HepG2 (cell line): ENCODE data around the gene TMEM41B. TPM values are rescaled to one million over a fixed set of nuclear protein-coding genes. Genes with fewer than 3 reads are reported as not detected.

Experiments used
- CBX2 ChIP-seq, 2 experiments: fragments of 200-600 bp in 1 of 2; sonication (generic); formaldehyde crosslinking in 1 of 2; IDR thresholded peaks; 2 replicates each; pipeline versions ENCODE4 v1.7.0 to v1.8.1; 2018 to 2022; ENCODE audit warnings: low read depth in 2 of 2, low read length in 1 of 2, mild to moderate bottlenecking in 1 of 2, missing genetic modification reagents in 1 of 2
- ELF4 ChIP-seq: sonication (generic); formaldehyde crosslinking; IDR thresholded peaks from 2 replicates; pipeline ENCODE4 v1.5.0; 2020; ENCODE audit warnings: missing genetic modification reagents, mild to moderate bottlenecking, moderate library complexity, borderline replicate concordance
- GPN1 ChIP-seq: sonication (generic); formaldehyde crosslinking; IDR thresholded peaks from 2 replicates; pipeline ENCODE4 v1.5.1; 2020; ENCODE audit warnings: missing genetic modification reagents, borderline replicate concordance
- MEF2D ChIP-seq: sonication (generic); formaldehyde crosslinking; IDR thresholded peaks from 2 replicates; pipeline ENCODE4 v1.5.1; 2020; ENCODE audit warnings: mild to moderate bottlenecking, missing genetic modification reagents
- MTA1 ChIP-seq: sonication (generic); formaldehyde crosslinking; IDR thresholded peaks from 2 replicates; pipeline ENCODE4 v1.4.0; 2020; ENCODE audit warnings: missing genetic modification reagents, mild to moderate bottlenecking, borderline replicate concordance
- SMARCE1 ChIP-seq: fragments of 450-650 bp; IDR thresholded peaks from 2 replicates; pipeline ENCODE4 v1.6.1; 2017; ENCODE audit warnings: borderline replicate concordance
- TSC22D2 ChIP-seq: sonication (generic); formaldehyde crosslinking; IDR thresholded peaks from 2 replicates; pipeline ENCODE4 v1.5.1; 2020; ENCODE audit warnings: missing genetic modification reagents, mild to moderate bottlenecking, borderline replicate concordance
- ZBTB38 ChIP-seq: sonication (generic); formaldehyde crosslinking; IDR thresholded peaks from 2 replicates; pipeline ENCODE4 v1.5.1; 2020; ENCODE audit warnings: mild to moderate bottlenecking, missing genetic modification reagents
- polyA plus RNA-seq, 8 experiments: library from polyadenylated mRNA; depleted of rRNA in 3 of 8; stranded (reverse) in 7 of 8; unstranded in 1 of 8; fragments of >200 nt; fragmentation: Illumina TruSeq in 4 of 8; extraction: Trizol in 4 of 8; gene quantifications; 2 replicates each; pipeline versions ENCODE4 v1.2.1 to v1.2.3, GENCODE V29; 2011 to 2016; ENCODE audit warnings: low read depth in 4 of 8, missing spikeins in 1 of 8, mixed read lengths in 1 of 8; ENCODE audit not compliant: insufficient read depth in 1 of 8
- total RNA-seq, 5 experiments: library from RNA; depleted of rRNA; stranded (reverse); fragments of >200 nt; fragmentation: Illumina TruSeq; extraction: Trizol; gene quantifications; 2 replicates each; pipeline ENCODE4 v1.2.3, GENCODE V29; 2016; ENCODE audit warnings: low read depth in 1 of 5
- TF ChIP-seq, protein P1 (sequence below): sonication (generic); formaldehyde crosslinking; IDR thresholded peaks from 2 replicates; pipeline ENCODE4 v1.5.0; 2020; ENCODE audit warnings: mild to moderate bottlenecking, missing genetic modification reagents, borderline replicate concordance
- TF ChIP-seq, protein P2 (sequence below): sonication (generic); formaldehyde crosslinking; IDR thresholded peaks from 2 replicates; pipeline ENCODE4 v1.4.0; 2020; ENCODE audit warnings: mild to moderate bottlenecking, missing genetic modification reagents
- TF ChIP-seq, protein P3 (sequence below): IDR thresholded peaks from 2 replicates; pipeline ENCODE4 v1.6.1; 2018; ENCODE audit warnings: missing genetic modification reagents
- TF ChIP-seq, protein P4 (sequence below): sonication (generic); formaldehyde crosslinking; IDR thresholded peaks from 2 replicates; pipeline ENCODE4 v1.9.0; 2022; ENCODE audit warnings: low read depth, missing genetic modification reagents
- TF ChIP-seq, protein P5 (sequence below): sonication (generic); formaldehyde crosslinking; IDR thresholded peaks from 2 replicates; pipeline ENCODE4 v1.5.0; 2020; ENCODE audit warnings: mild to moderate bottlenecking, missing genetic modification reagents, borderline replicate concordance
- TF ChIP-seq, protein P6 (sequence below): IDR thresholded peaks from 2 replicates; pipeline ENCODE4 v1.6.1; 2016; ENCODE audit warnings: low read depth

Gene TMEM41B
- total and polyA plus RNA-seq, 2 of the 13 experiments (the other 11 are each of a cell fraction or from before 2014, with no cell fraction given), result 36.8 to 48.1 TPM

DNA sequence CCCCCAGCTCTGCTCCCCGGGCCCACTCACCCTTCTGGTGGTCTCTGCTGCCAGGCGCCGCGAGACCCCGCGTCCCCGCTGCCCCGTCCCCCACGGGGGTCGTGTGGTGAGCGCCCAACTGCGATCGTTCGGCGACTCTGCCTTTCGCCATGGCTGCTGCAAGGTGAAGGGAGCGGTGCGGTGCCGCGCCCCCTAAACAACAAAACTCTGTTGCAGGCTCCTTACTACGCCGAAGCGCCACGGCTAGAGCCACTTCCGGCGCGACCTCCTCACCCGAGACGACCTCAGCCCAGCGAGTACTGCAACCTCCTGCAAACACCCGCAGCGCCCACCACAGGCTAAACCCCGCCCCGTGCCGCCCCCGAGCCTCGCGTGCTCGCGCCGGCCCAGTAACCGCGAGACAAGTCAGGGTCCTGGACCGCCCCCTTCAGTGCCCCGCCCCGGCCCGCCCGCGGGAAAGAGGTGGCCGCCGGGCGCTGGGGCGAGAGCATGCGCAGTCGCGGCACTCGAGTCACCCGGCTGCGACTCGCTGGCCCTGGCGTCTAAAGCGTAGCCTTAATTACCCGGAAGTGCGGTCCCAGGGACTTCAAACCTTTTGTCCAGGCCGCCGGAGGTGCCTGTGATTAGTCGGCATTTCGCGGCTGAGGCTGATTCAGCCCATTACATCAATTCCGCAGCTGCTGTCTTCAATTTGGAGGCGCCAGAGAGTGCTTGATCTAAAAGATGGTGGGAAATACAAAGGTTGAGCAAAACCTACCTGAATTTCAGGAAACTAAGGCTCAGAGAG lies at the start of gene TMEM41B (continued):
- TF ChIP-seq, protein P1, sequence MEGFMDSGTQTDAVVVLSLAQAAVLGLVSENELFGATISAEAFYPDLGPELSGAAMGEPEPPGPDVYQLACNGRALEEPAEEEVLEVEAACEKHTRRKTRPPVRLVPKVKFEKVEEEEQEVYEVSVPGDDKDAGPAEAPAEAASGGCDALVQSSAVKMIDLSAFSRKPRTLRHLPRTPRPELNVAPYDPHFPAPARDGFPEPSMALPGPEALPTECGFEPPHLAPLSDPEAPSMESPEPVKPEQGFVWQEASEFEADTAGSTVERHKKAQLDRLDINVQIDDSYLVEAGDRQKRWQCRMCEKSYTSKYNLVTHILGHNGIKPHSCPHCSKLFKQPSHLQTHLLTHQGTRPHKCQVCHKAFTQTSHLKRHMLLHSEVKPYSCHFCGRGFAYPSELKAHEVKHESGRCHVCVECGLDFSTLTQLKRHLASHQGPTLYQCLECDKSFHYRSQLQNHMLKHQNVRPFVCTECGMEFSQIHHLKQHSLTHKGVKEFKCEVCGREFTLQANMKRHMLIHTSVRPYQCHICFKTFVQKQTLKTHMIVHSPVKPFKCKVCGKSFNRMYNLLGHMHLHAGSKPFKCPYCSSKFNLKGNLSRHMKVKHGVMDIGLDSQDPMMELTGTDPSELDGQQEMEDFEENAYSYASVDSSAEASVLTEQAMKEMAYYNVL (CRISPR knock-in tag), result no peak; the same call in 1 of the 2 replicates
- TF ChIP-seq, protein P2, sequence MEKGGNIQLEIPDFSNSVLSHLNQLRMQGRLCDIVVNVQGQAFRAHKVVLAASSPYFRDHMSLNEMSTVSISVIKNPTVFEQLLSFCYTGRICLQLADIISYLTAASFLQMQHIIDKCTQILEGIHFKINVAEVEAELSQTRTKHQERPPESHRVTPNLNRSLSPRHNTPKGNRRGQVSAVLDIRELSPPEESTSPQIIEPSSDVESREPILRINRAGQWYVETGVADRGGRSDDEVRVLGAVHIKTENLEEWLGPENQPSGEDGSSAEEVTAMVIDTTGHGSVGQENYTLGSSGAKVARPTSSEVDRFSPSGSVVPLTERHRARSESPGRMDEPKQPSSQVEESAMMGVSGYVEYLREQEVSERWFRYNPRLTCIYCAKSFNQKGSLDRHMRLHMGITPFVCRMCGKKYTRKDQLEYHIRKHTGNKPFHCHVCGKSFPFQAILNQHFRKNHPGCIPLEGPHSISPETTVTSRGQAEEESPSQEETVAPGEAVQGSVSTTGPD (CRISPR knock-in tag), result no peak
- TF ChIP-seq, protein P3, sequence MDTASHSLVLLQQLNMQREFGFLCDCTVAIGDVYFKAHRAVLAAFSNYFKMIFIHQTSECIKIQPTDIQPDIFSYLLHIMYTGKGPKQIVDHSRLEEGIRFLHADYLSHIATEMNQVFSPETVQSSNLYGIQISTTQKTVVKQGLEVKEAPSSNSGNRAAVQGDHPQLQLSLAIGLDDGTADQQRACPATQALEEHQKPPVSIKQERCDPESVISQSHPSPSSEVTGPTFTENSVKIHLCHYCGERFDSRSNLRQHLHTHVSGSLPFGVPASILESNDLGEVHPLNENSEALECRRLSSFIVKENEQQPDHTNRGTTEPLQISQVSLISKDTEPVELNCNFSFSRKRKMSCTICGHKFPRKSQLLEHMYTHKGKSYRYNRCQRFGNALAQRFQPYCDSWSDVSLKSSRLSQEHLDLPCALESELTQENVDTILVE (CRISPR knock-in tag), result no peak
- TF ChIP-seq, protein P4, sequence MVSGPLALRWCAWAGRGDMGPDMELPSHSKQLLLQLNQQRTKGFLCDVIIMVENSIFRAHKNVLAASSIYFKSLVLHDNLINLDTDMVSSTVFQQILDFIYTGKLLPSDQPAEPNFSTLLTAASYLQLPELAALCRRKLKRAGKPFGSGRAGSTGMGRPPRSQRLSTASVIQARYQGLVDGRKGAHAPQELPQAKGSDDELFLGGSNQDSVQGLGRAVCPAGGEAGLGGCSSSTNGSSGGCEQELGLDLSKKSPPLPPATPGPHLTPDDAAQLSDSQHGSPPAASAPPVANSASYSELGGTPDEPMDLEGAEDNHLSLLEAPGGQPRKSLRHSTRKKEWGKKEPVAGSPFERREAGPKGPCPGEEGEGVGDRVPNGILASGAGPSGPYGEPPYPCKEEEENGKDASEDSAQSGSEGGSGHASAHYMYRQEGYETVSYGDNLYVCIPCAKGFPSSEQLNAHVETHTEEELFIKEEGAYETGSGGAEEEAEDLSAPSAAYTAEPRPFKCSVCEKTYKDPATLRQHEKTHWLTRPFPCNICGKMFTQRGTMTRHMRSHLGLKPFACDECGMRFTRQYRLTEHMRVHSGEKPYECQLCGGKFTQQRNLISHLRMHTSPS (CRISPR knock-in tag), result 0 out of 2 replicates have a peak, but pooled peaks have one; percentile 38
- TF ChIP-seq ZBTB38 (peak; percentile 59), GPN1 (CRISPR knock-in tag) (no peak), MTA1 (CRISPR knock-in tag) (peak; percentile 50; the same call in 1 of the 2 replicates), ELF4 (CRISPR knock-in tag) (peak; percentile 99), TSC22D2 (CRISPR knock-in tag) (no peak), SMARCE1 (no peak), MEF2D (CRISPR knock-in tag) (no peak), CBX2 (IDR thresholded peaks at IDR 0.05; ENCODE audit: low read depth, low read length) (0 out of 2 replicates have a peak, but pooled peaks have one; percentile 38), CBX2 (CRISPR knock-in tag; IDR thresholded peaks at IDR 0.05; ENCODE audit: low read depth) (no peak)
- TF ChIP-seq, protein P5, sequence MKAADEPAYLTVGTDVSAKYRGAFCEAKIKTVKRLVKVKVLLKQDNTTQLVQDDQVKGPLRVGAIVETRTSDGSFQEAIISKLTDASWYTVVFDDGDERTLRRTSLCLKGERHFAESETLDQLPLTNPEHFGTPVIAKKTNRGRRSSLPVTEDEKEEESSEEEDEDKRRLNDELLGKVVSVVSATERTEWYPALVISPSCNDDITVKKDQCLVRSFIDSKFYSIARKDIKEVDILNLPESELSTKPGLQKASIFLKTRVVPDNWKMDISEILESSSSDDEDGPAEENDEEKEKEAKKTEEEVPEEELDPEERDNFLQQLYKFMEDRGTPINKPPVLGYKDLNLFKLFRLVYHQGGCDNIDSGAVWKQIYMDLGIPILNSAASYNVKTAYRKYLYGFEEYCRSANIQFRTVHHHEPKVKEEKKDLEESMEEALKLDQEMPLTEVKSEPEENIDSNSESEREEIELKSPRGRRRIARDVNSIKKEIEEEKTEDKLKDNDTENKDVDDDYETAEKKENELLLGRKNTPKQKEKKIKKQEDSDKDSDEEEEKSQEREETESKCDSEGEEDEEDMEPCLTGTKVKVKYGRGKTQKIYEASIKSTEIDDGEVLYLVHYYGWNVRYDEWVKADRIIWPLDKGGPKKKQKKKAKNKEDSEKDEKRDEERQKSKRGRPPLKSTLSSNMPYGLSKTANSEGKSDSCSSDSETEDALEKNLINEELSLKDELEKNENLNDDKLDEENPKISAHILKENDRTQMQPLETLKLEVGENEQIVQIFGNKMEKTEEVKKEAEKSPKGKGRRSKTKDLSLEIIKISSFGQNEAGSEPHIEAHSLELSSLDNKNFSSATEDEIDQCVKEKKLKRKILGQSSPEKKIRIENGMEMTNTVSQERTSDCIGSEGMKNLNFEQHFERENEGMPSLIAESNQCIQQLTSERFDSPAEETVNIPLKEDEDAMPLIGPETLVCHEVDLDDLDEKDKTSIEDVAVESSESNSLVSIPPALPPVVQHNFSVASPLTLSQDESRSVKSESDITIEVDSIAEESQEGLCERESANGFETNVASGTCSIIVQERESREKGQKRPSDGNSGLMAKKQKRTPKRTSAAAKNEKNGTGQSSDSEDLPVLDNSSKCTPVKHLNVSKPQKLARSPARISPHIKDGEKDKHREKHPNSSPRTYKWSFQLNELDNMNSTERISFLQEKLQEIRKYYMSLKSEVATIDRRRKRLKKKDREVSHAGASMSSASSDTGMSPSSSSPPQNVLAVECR (CRISPR knock-in tag), result peak; percentile 93
- TF ChIP-seq, protein P6, sequence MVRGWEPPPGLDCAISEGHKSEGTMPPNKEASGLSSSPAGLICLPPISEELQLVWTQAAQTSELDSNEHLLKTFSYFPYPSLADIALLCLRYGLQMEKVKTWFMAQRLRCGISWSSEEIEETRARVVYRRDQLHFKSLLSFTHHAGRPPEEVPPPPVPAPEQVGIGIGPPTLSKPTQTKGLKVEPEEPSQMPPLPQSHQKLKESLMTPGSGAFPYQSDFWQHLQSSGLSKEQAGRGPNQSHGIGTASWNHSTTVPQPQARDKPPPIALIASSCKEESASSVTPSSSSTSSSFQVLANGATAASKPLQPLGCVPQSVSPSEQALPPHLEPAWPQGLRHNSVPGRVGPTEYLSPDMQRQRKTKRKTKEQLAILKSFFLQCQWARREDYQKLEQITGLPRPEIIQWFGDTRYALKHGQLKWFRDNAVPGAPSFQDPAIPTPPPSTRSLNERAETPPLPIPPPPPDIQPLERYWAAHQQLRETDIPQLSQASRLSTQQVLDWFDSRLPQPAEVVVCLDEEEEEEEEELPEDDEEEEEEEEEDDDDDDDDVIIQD (CRISPR knock-in tag), result 0 out of 2 replicates have a peak, but pooled peaks have one; percentile 67
